ENCODE results near the gene SLC25A44. TPM values are rescaled to one million over a fixed set of nuclear protein-coding genes. Genes with fewer than 3 reads are reported as not detected.

SLC25A44 gene
- total and polyA plus RNA-seq, 2 donors (not counting 1 experiment from before 2014, with no cell fraction given) = 14.9 to 27.2 TPM

DNA sequence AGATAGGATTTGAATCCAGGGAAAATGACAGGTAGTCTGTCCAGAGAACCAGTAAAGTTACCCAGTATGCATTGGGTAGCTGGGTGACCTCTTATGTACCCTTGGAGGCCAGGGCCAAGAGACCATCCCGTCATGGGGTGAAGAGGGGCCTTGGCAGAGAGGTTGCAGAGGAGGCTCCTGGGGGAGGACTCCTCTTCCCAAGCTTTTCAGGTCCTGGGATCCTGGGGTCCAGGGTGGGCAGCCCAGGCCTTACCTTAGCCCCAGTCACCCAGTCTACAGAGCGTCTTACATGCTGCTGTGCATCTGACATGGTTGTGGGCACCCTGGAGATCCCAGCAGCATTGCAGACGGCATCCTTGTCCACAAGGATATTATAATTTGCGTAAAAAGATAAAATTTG is 32.9 kb downstream of the SLC25A44 start:
- Mint-ChIP-seq H3K4me1 (peaks cover 4% of the 10 kb centered on the region), H3K27ac (no peak overlapping the region), H3K4me3 (no peak overlapping the region), H3K27me3 (no peaks in the 10 kb centered on the region), H3K9me3 (ENCODE audit: insufficient read depth) (no peaks in the 10 kb centered on the region)
- peaks cover 22 to 37% of the 10 kb centered on the region in 2 experiments for H3K36me3 ChIP-seq (replicated peaks in 1 of 2; ENCODE audit: control extremely low read depth in 1 of 2, control insufficient read depth in 1 of 2, extremely low read depth in 1 of 2, insufficient read depth in 2 of 2, low read length in 1 of 2)
- no peaks in the 10 kb centered on the region for H3K4me1 ChIP-seq (ENCODE audit: control insufficient read depth in 2 of 2, insufficient read depth in 2 of 2, low read length in 2 of 2)
- CTCF ChIA-PET = interaction anchor here (0.6 to 14.5 kb wide), 9 partner anchors 13 to 135 kb away, joined by 3 to 381 read pairs (median 39); partner anchors contain the start of genes PMF1 and SEMA4A
- H3K9me3 ChIP-seq (ENCODE audit: control extremely low read depth in 1 of 3, control insufficient read depth in 2 of 3, insufficient read depth in 1 of 3, low read length in 2 of 3) = no peaks in the 10 kb centered on the region
- H3K79me2 ChIP-seq (ENCODE audit: control insufficient read depth, insufficient read depth, low read length) = peaks cover 26% of the 10 kb centered on the region
- no peak overlapping the region for H3K9ac ChIP-seq (ENCODE audit: low read length)
- 95% methylated on average over 4 of the region's 4 CpGs for WGBS (ENCODE audit: insufficient coverage)
- no peaks in the 10 kb centered on the region for H4K20me1 ChIP-seq (ENCODE audit: control insufficient read depth, insufficient read depth, low read length, poor library complexity, severe bottlenecking)
- no peak overlapping the region for H3K4me2 ChIP-seq (replicated peaks; ENCODE audit: low read depth, low read length, poor library complexity, severe bottlenecking)
- DNase-seq (no peak), ATAC-seq (ENCODE audit: low read depth) (no peak)
- TF ChIP-seq, protein P1, sequence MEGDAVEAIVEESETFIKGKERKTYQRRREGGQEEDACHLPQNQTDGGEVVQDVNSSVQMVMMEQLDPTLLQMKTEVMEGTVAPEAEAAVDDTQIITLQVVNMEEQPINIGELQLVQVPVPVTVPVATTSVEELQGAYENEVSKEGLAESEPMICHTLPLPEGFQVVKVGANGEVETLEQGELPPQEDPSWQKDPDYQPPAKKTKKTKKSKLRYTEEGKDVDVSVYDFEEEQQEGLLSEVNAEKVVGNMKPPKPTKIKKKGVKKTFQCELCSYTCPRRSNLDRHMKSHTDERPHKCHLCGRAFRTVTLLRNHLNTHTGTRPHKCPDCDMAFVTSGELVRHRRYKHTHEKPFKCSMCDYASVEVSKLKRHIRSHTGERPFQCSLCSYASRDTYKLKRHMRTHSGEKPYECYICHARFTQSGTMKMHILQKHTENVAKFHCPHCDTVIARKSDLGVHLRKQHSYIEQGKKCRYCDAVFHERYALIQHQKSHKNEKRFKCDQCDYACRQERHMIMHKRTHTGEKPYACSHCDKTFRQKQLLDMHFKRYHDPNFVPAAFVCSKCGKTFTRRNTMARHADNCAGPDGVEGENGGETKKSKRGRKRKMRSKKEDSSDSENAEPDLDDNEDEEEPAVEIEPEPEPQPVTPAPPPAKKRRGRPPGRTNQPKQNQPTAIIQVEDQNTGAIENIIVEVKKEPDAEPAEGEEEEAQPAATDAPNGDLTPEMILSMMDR (IDR thresholded peaks at IDR 0.05) = no peak
- TF ChIP-seq EZH2 (IDR thresholded peaks at IDR 0.05; ENCODE audit: borderline replicate concordance, insufficient read depth, low read depth, low read length, poor library complexity, severe bottlenecking) = no peak
- intact Hi-C loops (cut with micrococcal nuclease) = no loop called here
- no peaks in the 10 kb centered on the region for H3K27me3 ChIP-seq (replicated peaks in 1 of 4; ENCODE audit: control extremely low read depth in 1 of 4, control insufficient read depth in 3 of 4, insufficient read depth in 4 of 4, low read length in 3 of 4)
- no peak overlapping the region for H3K4me3 ChIP-seq (ENCODE audit: control extremely low read depth in 1 of 5, extremely low read depth in 1 of 5, insufficient read depth in 1 of 5, low read depth in 2 of 5, low read length in 4 of 5)
- no peak overlapping the region for H2AFZ ChIP-seq (ENCODE audit: insufficient read depth, low read depth, low read length, poor library complexity, severe bottlenecking)
- POLR2A ChIA-PET = interaction anchor here (0.6 kb wide), 1 partner anchor 76 kb away, joined by 3 read pairs; no protein-coding TSS in a partner anchor
- no peak overlapping the region for H3K27ac ChIP-seq (ENCODE audit: low read length in 2 of 2)

DNA sequence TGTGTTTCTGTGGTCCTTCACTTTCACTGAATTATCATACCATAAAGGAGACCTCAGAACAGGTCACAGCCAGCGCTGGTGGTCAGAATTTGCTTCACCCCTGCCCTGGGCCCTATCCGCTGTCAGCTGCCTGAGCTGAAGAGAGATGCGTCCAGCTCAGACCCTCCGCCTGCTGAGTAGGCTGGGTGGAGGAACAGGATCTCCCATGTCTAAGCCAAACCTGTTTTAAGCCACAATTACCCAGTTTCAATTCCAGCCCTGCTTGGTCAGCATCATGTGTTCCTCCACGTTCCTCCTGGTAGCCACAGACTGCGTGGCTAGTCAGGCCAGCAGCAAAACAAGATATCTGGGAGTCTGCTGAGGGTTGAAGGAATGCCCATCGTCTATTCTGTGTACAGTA is 34.6 kb downstream of the SLC25A44 start:
- no peak overlapping the region for H3K27ac Mint-ChIP-seq
- TF ChIP-seq, protein P1 (IDR thresholded peaks at IDR 0.05) = no peak
- TF ChIP-seq EZH2 (IDR thresholded peaks at IDR 0.05; ENCODE audit: borderline replicate concordance, insufficient read depth, low read depth, low read length, poor library complexity, severe bottlenecking) = no peak

More for the DNA sequence above, 34.6 kb downstream of the SLC25A44 start:
- POLR2A ChIA-PET = no interaction called here
- Histone ChIP-seq H3K27me3 (replicated peaks in 1 of 4; ENCODE audit: control extremely low read depth in 1 of 4, control insufficient read depth in 3 of 4, insufficient read depth in 4 of 4, low read length in 3 of 4) (no peaks in the 10 kb centered on the region), H2AFZ (ENCODE audit: insufficient read depth, low read depth, low read length, poor library complexity, severe bottlenecking) (no peak overlapping the region), H4K20me1 (ENCODE audit: control insufficient read depth, insufficient read depth, low read length, poor library complexity, severe bottlenecking) (peaks cover under 1% of the 10 kb centered on the region), H3K27ac (ENCODE audit: low read length in 2 of 2) (no peak overlapping the region), H3K4me3 (ENCODE audit: control extremely low read depth in 1 of 5, extremely low read depth in 1 of 5, insufficient read depth in 1 of 5, low read depth in 2 of 5, low read length in 4 of 5) (no peak overlapping the region), H3K36me3 (replicated peaks in 1 of 2; ENCODE audit: control extremely low read depth in 1 of 2, control insufficient read depth in 1 of 2, extremely low read depth in 1 of 2, insufficient read depth in 2 of 2, low read length in 1 of 2) (peaks cover 11 to 27% of the 10 kb centered on the region in 2 experiments), H3K9ac (ENCODE audit: low read length) (no peak overlapping the region), H3K4me2 (replicated peaks; ENCODE audit: low read depth, low read length, poor library complexity, severe bottlenecking) (no peak overlapping the region), H3K79me2 (ENCODE audit: control insufficient read depth, insufficient read depth, low read length) (peaks cover 13% of the 10 kb centered on the region), H3K4me1 (ENCODE audit: control insufficient read depth in 2 of 2, insufficient read depth in 2 of 2, low read length in 2 of 2) (no peaks in the 10 kb centered on the region), H3K9me3 (ENCODE audit: control extremely low read depth in 1 of 3, control insufficient read depth in 2 of 3, insufficient read depth in 1 of 3, low read length in 2 of 3) (no peaks in the 10 kb centered on the region)
- no peaks in the 10 kb centered on the region for H3K27me3 Mint-ChIP-seq
- peaks cover 4% of the 10 kb centered on the region for H3K4me1 Mint-ChIP-seq
- DNase-seq (no peak), ATAC-seq (ENCODE audit: low read depth) (no peak)
- no peaks in the 10 kb centered on the region for H3K9me3 Mint-ChIP-seq (ENCODE audit: insufficient read depth)
- CTCF ChIA-PET = interaction anchor here (0.7 to 14.5 kb wide), 3 partner anchors 64 to 99 kb away, joined by 3 to 381 read pairs (median 4); no protein-coding TSS in a partner anchor
- WGBS (ENCODE audit: insufficient coverage) = no CpG with 5 or more reads among the region's 7 CpGs
- H3K4me3 Mint-ChIP-seq = no peak overlapping the region
- intact Hi-C loops (cut with micrococcal nuclease) = no loop called here
